H1 (cell line): ENCODE measurements around the gene TTLL9. TPM values are rescaled to one million over a fixed set of nuclear protein-coding genes. Genes with fewer than 3 reads are reported as not detected.

ENCODE experiments used
- ATF2 ChIP-seq: IDR thresholded peaks from 2 replicates; pipeline ENCODE4 v1.6.1; 2012; ENCODE audit warnings: low read length, inconsistent platforms
- ATF3 ChIP-seq: IDR thresholded peaks from 2 replicates; pipeline ENCODE4 v1.6.1; 2011; ENCODE audit warnings: low read depth, mild to moderate bottlenecking, low read length; ENCODE audit not compliant: insufficient read depth
- CHD7 ChIP-seq: fragments of 300-600 bp; sonication (generic); IDR thresholded peaks from 2 replicates; pipeline ENCODE4 v1.7.1; 2012; ENCODE audit warnings: low read length, moderate library complexity, mild to moderate bottlenecking, inconsistent platforms; ENCODE audit not compliant: insufficient replicate concordance
- GABPA ChIP-seq: IDR thresholded peaks from 2 replicates; pipeline ENCODE4 v1.6.1; 2011; ENCODE audit warnings: mild to moderate bottlenecking, low read length, moderate library complexity, borderline replicate concordance; ENCODE audit not compliant: insufficient read depth
- KDM5A ChIP-seq: fragments of 200-600 bp; IDR thresholded peaks from 2 replicates; pipeline ENCODE4 v1.7.1; 2012; ENCODE audit warnings: mild to moderate bottlenecking, low read length, inconsistent platforms, mixed read lengths
- RAD21 ChIP-seq, 2 experiments: IDR thresholded peaks in 1 of 2; conservative IDR thresholded peaks in 1 of 2; 2 replicates each; pipeline ENCODE4 v1.6.1; 2011; ENCODE audit warnings: low read depth in 2 of 2, low read length in 2 of 2, improper control_type of control experiment in 1 of 2, inconsistent platforms in 1 of 2, mild to moderate bottlenecking in 1 of 2, moderate library complexity in 1 of 2
- SP4 ChIP-seq: IDR thresholded peaks from 2 replicates; pipeline ENCODE4 v1.6.1; 2012; ENCODE audit warnings: low read length, inconsistent platforms
- TAF1 ChIP-seq: IDR thresholded peaks from 2 replicates; pipeline ENCODE4 v1.6.1; 2011; ENCODE audit warnings: mild to moderate bottlenecking, low read depth, low read length
- TCF12 ChIP-seq: IDR thresholded peaks from 2 replicates; pipeline ENCODE4 v1.6.1; 2011; ENCODE audit warnings: low read depth, mild to moderate bottlenecking, low read length
- polyA plus RNA-seq, 7 experiments: library from polyadenylated mRNA; depleted of rRNA in 3 of 7; stranded (reverse) in 5 of 7; unstranded in 2 of 7; fragments of >200 nt in 5 of 7; fragments of 200-250 nt in 2 of 7; gene quantifications; 1 replicate in 5 of 7; 2 replicates in 1 of 7; 4 replicates in 1 of 7; pipeline versions ENCODE4 v1.2.1 to v1.2.3, GENCODE V29; 2011 to 2013; ENCODE audit warnings: missing spikeins in 2 of 7, mixed read lengths in 2 of 7
- total RNA-seq: library from RNA; stranded (reverse); fragmentation: NEBNext Ultra II Directional; extraction: Animal tissue kit (Norgen Biotek cat#: 25700); gene quantifications from 2 replicates; pipeline ENCODE4 v1.2.1, GENCODE V29; 2021

The TTLL9 gene
- total and polyA plus RNA-seq, 2 of the 8 experiments (the other 6 are each of a cell fraction or from before 2014, with no cell fraction given) = 0.06 TPM; not detected in 1

- TF ChIP-seq CHD7 = no peak
- TF ChIP-seq TAF1 = no peak
- TF ChIP-seq RAD21 (IDR thresholded peaks at IDR 0.05 in 1 of 2, conservative IDR thresholded peaks at IDR 0.05 in 1 of 2; ENCODE audit: low read depth in 2 of 2, low read length in 2 of 2) = no peak
- TF ChIP-seq KDM5A = no peak
- no peak for TF ChIP-seq ATF3
- TF ChIP-seq ATF2 = no peak
- TF ChIP-seq TCF12 = no peak
- TF ChIP-seq GABPA = no peak
- TF ChIP-seq SP4 = no peak
Measured at GRCh38 chr20:31943052-31943471, 72.6 kb downstream of the TTLL9 start (continued).
